T-helper 2 cell (primary cell): ENCODE data around the gene DCAF6.
"Not testable (repeated sequence)": the region's sequence is repeated elsewhere in the genome, so short reads cannot be mapped to it uniquely, and the experiment has no call there.

Experiments
- DNase-seq, 5 experiments: peaks; one replicate each; pipeline versions ENCODE4 v3.0.0 to v3.0.0-alpha.2; 2012 to 2022

Gene DCAF6

DNA sequence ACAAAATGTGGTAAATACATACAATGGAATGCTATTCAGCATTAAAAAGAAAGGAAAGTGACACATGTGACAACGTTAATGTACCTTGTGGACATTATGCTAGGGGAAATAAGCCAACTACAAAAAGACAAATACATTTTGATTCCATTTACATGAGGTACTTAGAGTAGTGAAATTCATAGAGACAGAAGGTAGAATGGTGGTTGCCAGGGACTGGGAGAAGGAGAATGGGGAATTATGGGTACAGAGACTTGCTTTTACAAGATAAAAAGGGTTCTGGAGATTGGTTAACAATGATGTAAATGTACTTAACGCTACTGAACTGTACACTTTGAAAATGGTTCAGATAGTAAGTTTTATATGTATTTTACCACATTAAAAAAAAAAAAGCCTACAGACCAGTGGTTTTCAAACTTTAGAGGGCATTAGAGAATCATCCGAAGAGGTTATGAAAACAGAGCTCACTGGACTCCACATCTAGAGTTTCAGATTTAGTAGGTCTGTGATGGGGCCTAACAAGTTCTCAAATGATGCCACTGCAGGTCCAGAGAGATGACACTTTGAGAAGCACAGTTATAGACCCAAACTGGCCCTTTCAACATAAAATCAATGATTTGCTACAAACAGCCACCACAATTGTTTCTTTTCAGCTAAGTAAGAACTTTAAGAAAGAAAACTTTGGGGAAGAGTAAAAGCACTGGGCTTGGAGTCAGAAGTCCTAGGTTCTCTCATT is 13.0 kb upstream of the DCAF6 start:
- DNase-seq = no peak

- no peak for DNase-seq
Measured at GRCh38 chr1:167924102-167924501, 12.4 kb upstream of the DCAF6 start.

- DNase-seq = no peak
Measured at GRCh38 chr1:167924543-167925231, 11.8 kb upstream of the DCAF6 start.

DNA sequence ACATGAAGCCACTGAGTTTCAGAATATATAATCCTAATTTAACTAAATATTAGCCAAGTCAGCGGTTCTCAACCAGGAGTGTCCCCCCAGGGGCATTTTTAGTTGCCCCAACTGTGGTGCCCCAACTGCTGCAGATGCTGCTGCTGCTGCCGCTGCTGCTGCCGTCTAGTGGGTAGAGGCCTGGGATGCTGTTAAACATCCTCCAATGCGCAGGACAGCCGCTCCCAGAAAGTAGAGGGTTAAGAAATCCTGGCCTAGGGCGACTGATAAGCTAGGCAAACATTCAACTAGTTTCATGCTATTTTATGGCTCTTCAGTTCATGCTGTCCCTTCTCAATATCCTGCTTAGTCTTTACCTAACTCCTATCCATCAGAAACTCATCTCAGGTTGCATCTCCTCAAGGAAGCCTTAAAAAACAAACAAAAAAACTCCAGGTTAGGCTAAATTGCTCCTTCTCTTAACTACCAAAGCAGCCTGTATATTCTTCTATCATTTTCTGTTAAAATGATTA is 9.9 kb upstream of the DCAF6 start:
- DNase-seq = no peak

DNA sequence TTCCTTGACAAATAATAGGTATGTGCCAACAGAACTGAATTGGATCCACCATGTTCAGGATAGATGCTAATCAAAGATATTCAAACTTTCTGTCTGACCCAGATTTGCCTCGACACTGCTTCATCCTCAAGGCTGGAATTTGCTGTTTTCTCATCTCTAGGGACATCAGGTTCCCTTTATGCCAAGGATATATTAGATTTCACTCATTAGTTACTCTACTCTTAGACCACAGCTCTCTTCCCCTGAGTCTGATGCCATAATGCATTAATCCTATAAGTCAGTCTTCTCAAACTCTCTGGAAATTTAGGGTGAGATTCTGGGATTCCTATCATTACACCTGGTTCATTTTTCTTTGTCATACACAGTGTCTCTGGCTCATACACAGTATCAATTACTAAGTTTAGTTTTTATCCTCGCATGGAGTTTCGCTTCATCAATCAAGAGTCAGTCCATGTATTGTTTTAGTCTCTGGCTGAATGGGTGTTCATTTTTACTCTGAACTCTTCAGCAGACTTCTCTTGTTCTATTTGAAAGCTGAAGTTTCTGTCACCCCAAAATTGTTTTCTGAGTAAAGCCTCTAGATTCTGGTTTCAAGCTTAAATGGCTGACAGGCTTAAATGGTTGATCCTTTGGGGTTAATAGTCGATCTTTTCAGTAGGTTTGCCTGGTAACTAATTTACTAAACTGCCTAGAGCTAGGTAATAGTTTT is 9.3 kb upstream of the DCAF6 start:
- no peak for DNase-seq

DNA sequence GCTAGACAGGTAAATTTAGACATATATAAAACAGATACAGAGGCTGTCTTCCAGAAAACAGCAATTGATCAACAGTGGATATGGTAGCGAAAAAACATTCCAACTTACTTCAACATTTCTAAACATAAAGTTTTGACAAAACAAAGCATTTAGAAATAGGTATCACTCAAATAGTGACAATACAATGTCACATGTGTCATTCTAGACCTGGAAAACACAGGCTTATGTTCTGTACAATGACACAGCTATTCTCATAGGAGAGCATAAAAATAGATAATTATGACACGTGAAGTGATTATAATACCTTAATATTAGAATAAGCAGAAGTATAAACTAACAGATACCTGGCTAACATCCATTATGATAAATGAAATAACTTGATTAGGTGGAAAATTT is 8.0 kb upstream of the DCAF6 start:
- no peak for DNase-seq

DNA sequence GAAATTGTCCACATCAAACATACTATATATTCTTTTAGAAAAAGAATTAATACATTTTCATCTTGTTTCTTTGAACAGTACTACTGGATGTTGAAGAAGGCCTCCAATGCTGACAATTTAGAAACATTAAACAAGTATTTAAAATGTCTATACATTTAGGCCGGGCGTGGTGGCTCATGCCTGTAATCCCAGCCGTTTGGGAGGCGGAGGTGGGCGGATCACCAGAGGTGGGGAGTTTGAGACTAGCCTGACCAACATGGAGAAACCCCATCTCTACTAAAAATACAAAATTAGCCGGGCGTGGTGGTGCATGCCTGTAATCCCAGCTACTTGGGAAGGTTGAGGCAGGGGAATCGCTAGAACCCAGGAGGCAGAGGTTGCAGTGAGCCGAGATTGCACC is 7.6 kb upstream of the DCAF6 start:
- DNase-seq = not testable (repeated sequence)

DNA sequence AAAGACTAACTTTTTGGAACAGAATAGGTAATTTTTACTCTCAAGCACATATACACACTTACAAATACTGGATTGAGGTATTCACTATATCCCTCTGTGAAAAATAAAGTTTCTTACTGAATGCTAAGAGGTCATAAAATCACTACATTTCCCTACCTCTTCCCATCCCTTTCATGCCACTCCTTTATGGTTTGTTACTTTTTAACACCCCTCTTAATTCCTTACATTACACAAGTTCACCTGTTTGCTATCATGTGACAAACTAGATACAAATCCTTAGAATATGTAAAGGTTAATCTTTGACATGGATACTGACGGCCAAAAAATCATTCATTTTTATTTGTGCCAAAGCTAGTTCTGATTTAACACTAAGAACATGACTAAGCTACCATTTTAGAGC is 6.8 kb upstream of the DCAF6 start:
- DNase-seq = no peak

GRCh38 chr1:167933788-167934187 is 2.7 kb upstream of the DCAF6 start:
- no peak for DNase-seq

- DNase-seq = peak in 1 of 5 experiments; percentile 30
Measured at GRCh38 chr1:167934426-167935215, 1.9 kb upstream of the DCAF6 start.

DNA sequence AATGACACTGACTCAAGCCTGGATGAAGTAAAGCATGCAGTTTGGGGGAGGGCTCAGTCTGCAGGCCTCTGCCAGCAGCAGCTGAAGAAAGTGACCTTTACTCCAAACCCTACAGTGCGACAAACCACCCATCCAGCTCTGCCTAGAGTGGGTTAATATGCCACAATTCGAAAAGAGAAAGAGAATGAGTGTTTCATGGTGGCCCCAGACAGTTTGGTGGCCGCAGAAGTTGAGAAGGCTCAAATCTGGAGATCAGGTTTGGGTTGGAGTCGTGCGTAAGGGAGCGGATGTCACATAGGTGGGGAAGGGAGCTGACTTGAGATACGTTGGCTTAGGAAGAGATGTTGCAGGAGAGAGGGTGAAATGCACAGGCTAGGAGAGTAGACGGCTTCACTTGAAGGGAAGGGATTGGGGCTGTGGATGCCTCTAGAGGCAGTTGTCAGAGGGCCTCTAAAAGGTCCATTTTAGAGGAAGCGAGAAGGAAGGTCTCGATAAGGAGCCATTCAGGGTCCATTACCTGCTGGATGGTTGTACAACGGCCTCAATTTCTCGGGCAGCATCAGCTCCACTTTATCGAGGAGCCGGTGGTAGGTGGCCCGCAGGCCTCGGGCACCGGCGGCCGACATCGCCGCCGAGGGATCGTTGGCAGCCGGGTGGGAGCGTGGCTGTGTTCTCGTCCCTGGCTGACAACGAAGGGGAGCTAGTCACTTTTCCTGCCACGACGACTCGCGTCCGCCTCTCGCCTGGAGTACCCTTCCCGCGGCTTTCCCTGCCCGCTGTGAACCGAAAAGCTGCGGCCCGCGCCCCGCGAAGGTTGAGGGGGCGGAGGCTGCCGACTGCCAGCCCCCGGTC is 1.0 kb upstream of the DCAF6 start:
- peak in 4 of 5 experiments; percentile 8 to 78 (median 18) for DNase-seq

- peak; percentile 43 to 68 (median 60) for DNase-seq
Measured at GRCh38 chr1:167936930-167937708, 636 bp downstream of the DCAF6 start, which contains the start of gene MPC2. MPC2 (minus strand) TSS chr1:167937072; CDS start chr1:167935841, 1,231 bp downstream.

GRCh38 chr1:167937709-167938010 is 1.2 kb downstream of the DCAF6 start:
- no peak for DNase-seq

GRCh38 chr1:167938080-167938636 is 1.7 kb downstream of the DCAF6 start:
- peak in 1 of 5 experiments; percentile 17 for DNase-seq

- no peak for DNase-seq
Measured at GRCh38 chr1:167940264-167940663, 3.8 kb downstream of the DCAF6 start.

- no peak for DNase-seq
Measured at GRCh38 chr1:167943541-167943940, 7.1 kb downstream of the DCAF6 start.

GRCh38 chr1:167947733-167948132 is 11.2 kb downstream of the DCAF6 start:
- DNase-seq = no peak

DNA sequence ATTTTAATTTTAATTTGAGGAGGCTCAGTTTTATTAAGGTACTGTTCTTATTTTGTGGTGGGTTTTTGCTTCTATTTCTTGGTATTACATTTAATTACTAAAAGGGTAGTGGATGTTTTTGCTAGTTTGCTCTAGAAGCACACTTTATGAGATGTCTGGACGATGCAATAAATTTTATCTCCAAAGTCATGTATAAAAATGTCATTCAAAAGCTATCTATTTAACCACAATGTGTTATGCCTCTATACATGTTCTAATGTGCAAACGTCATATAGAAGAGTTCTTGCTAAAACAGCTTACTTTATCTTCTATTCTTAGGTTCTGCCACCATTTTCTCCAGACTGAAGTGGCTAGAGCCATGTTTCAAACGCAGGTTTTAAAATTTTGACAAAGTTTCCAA is 13.3 kb downstream of the DCAF6 start:
- DNase-seq = no peak

- no peak for DNase-seq
Measured at GRCh38 chr1:167950569-167950968, 14.1 kb downstream of the DCAF6 start.

- DNase-seq = no peak
Measured at GRCh38 chr1:167955915-167956314, 19.4 kb downstream of the DCAF6 start.

DNA sequence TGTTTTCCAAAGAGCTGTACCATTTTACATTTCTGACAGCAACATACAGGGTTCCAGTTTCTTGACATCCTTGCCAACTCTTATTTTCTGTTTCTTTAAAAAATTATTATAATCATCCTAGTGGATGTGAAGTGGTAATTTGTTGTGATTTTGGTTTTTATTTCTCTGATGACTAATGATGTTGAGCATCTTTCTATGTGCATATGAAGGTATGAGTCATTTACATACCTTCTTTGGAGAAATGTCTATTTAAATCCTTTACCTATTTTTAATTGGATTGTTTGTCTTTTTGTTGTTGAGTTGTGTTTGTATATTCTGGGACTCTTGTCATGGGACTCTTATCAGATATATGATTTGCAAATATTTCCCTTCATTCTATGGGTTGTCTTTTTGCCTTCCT is 21.2 kb downstream of the DCAF6 start:
- no peak for DNase-seq
